HG03520 (cell line): ENCODE results near the gene ELSPBP1.
"Not testable (repeated sequence)": the region's sequence is repeated elsewhere in the genome, so short reads cannot be mapped to it uniquely, and the experiment has no call there.

ENCODE experiments used
- ATAC-seq: cut with Tn5 transposase; IDR thresholded peaks from one replicate; pipeline ENCODE4 v1.9.1; 2021; ENCODE audit warnings: mild to moderate bottlenecking, moderate library complexity; ENCODE audit not compliant: unreplicated experiment

ELSPBP1 gene

GRCh38 chr19:47994209-47994802 lies at the start of gene ELSPBP1:
TSS of gene ELSPBP1 (plus strand) at chr19:47994632. CDS start at chr19:48008668, 14,036 bp downstream.
- no peak for ATAC-seq

GRCh38 chr19:47949852-47950521 lies 44.4 kb upstream of the ELSPBP1 start:
- ATAC-seq: not testable (repeated sequence)

- ATAC-seq: not testable (repeated sequence)
Measured at GRCh38 chr19:47952132-47952531, 42.3 kb upstream of the ELSPBP1 start.

GRCh38 chr19:47955936-47956335 lies 38.5 kb upstream of the ELSPBP1 start:
- not testable (repeated sequence) for ATAC-seq

GRCh38 chr19:47973529-47973928 lies 20.9 kb upstream of the ELSPBP1 start:
- ATAC-seq: no peak

- no peak for ATAC-seq
Measured at GRCh38 chr19:47991191-47991808, 3.1 kb upstream of the ELSPBP1 start.

GRCh38 chr19:47992070-47992469 lies 2.4 kb upstream of the ELSPBP1 start, which contains the start of gene BSPH1:
TSS of gene BSPH1 (minus strand) at chr19:47992170. CDS start at chr19:47992081, 89 bp downstream.
- no peak for ATAC-seq

- no peak for ATAC-seq
Measured at GRCh38 chr19:47996230-47996727, 1.8 kb downstream of the ELSPBP1 start.

GRCh38 chr19:47998800-47999199 lies 4.4 kb downstream of the ELSPBP1 start:
- no peak for ATAC-seq

- no peak for ATAC-seq
Measured at GRCh38 chr19:48000846-48001245, 6.4 kb downstream of the ELSPBP1 start.

- ATAC-seq: no peak
Measured at GRCh38 chr19:48004236-48004635, 9.8 kb downstream of the ELSPBP1 start.

- no peak for ATAC-seq
Measured at GRCh38 chr19:48006762-48007161, 12.3 kb downstream of the ELSPBP1 start.

GRCh38 chr19:48010932-48011758 lies 16.7 kb downstream of the ELSPBP1 start:
- ATAC-seq: no peak

- ATAC-seq: no peak
Measured at GRCh38 chr19:48020686-48021085, 26.3 kb downstream of the ELSPBP1 start.

GRCh38 chr19:48023011-48023410 lies 28.6 kb downstream of the ELSPBP1 start:
- ATAC-seq: no peak

- ATAC-seq: no peak
Measured at GRCh38 chr19:48023518-48023917, 29.1 kb downstream of the ELSPBP1 start.

GRCh38 chr19:48025480-48025879 lies 31.0 kb downstream of the ELSPBP1 start:
- ATAC-seq: no peak

- ATAC-seq: no peak
Measured at GRCh38 chr19:48029431-48029830, 35.0 kb downstream of the ELSPBP1 start.

GRCh38 chr19:48030073-48030472 lies 35.6 kb downstream of the ELSPBP1 start:
- no peak for ATAC-seq

GRCh38 chr19:48033604-48034003 lies 39.2 kb downstream of the ELSPBP1 start:
- no peak for ATAC-seq

GRCh38 chr19:48036765-48037164 lies 42.3 kb downstream of the ELSPBP1 start:
- ATAC-seq: no peak
